ENCODE data around the gene GRIK2. TPM values are rescaled to one million over a fixed set of nuclear protein-coding genes. Genes with fewer than 3 reads are reported as not detected.

GRIK2 gene
- total and polyA plus RNA-seq, 7 donors: 0.25 to 8.9 (median 2.1) TPM; not detected in 2

GRCh38 chr6:101413773-101414172 lies 20.3 kb downstream of the GRIK2 start:
- H3K27ac ChIP-seq: no peak overlapping the region
- H3K9me3 ChIP-seq: no peaks in the 10 kb centered on the region
- no peaks in the 10 kb centered on the region for H3K36me3 ChIP-seq
- H3K27me3 ChIP-seq: no peaks in the 10 kb centered on the region
- intact Hi-C loops (cut with DNase I): no loop called here
- no peak overlapping the region for H3K4me3 ChIP-seq
- no peak for DNase-seq
- H3K4me1 ChIP-seq: no peaks in the 10 kb centered on the region
- TF ChIP-seq EP300 (IDR thresholded peaks at IDR 0.05) (no peak), POLR2A (IDR thresholded peaks at IDR 0.05) (no peak), POLR2AphosphoS5 (IDR thresholded peaks at IDR 0.05) (no peak), CTCF (IDR thresholded peaks at IDR 0.05) (no peak)

GRCh38 chr6:101417900-101418299 lies 24.4 kb downstream of the GRIK2 start:
- Histone ChIP-seq H3K4me3 (no peak overlapping the region), H3K36me3 (no peaks in the 10 kb centered on the region), H3K4me1 (no peaks in the 10 kb centered on the region), H3K9me3 (no peaks in the 10 kb centered on the region), H3K27me3 (no peaks in the 10 kb centered on the region), H3K27ac (no peak overlapping the region)
- no peak for DNase-seq
- intact Hi-C loops (cut with DNase I): no loop called here
- no peak for TF ChIP-seq CTCF (IDR thresholded peaks at IDR 0.05)
- no peak for TF ChIP-seq POLR2AphosphoS5 (IDR thresholded peaks at IDR 0.05)
- 53 to 68% methylated on average over 1 of the region's 1 CpG for WGBS, 2 donors

- Histone ChIP-seq H3K27me3 (no peaks in the 10 kb centered on the region), H3K27ac (no peak overlapping the region), H3K4me1 (no peaks in the 10 kb centered on the region), H3K9me3 (no peaks in the 10 kb centered on the region), H3K36me3 (no peaks in the 10 kb centered on the region), H3K4me3 (no peak overlapping the region)
- 89 to 90% methylated on average over 1 of the region's 1 CpG for WGBS, 2 donors
- intact Hi-C loops (cut with DNase I): no loop called here
- TF ChIP-seq POLR2A (IDR thresholded peaks at IDR 0.05) (no peak), CTCF (IDR thresholded peaks at IDR 0.05) (no peak), POLR2AphosphoS5 (IDR thresholded peaks at IDR 0.05) (no peak), EP300 (IDR thresholded peaks at IDR 0.05) (no peak)
- DNase-seq: no peak
Observed at GRCh38 chr6:101422251-101422650, 28.7 kb downstream of the GRIK2 start.

GRCh38 chr6:101422811-101423210 lies 29.3 kb downstream of the GRIK2 start:
- Histone ChIP-seq H3K27ac (no peak overlapping the region), H3K27me3 (no peaks in the 10 kb centered on the region), H3K36me3 (no peaks in the 10 kb centered on the region), H3K4me1 (no peaks in the 10 kb centered on the region), H3K9me3 (no peaks in the 10 kb centered on the region), H3K4me3 (no peak overlapping the region)
- intact Hi-C loops (cut with DNase I): no loop called here
- WGBS, 2 donors: 92 to 93% methylated on average over 1 of the region's 1 CpG
- DNase-seq: no peak
- TF ChIP-seq POLR2AphosphoS5 (IDR thresholded peaks at IDR 0.05): no peak

- Histone ChIP-seq H3K9me3 (no peaks in the 10 kb centered on the region), H3K27ac (no peak overlapping the region), H3K4me3 (no peak overlapping the region), H3K36me3 (no peaks in the 10 kb centered on the region), H3K27me3 (no peaks in the 10 kb centered on the region), H3K4me1 (no peaks in the 10 kb centered on the region)
- TF ChIP-seq CTCF (IDR thresholded peaks at IDR 0.05) (no peak), POLR2A (IDR thresholded peaks at IDR 0.05) (no peak), POLR2AphosphoS5 (IDR thresholded peaks at IDR 0.05) (no peak), EP300 (IDR thresholded peaks at IDR 0.05) (no peak)
- no peak for DNase-seq
- WGBS, 2 donors: 34 to 70% methylated on average over 1 of the region's 1 CpG
- intact Hi-C loops (cut with DNase I): no loop called here
Observed at GRCh38 chr6:101429270-101429669, 35.8 kb downstream of the GRIK2 start.
